Neural progenitor cell (in vitro differentiated cells): ENCODE data around the gene HOXD12. TPM values are rescaled to one million over a fixed set of nuclear protein-coding genes. Genes with fewer than 3 reads are reported as not detected.

ENCODE experiments used
- DNase-seq: peaks from one replicate; pipeline ENCODE4 v3.0.0-alpha.2; 2016; ENCODE audit warnings: low spot score
- H2AFZ ChIP-seq: fragments of 200-600 bp; sonication (generic); replicated peaks from 2 replicates; pipeline ENCODE4 v1.6.1; 2016; ENCODE audit warnings: antibody characterized with exemption
- H3F3A ChIP-seq: fragments of 200-600 bp; sonication (generic); 2 replicates; pipeline ENCODE4 v1.6.1; 2016; ENCODE audit warnings: antibody characterized with exemption, low read depth
- H3K27ac ChIP-seq: fragments of 200-600 bp; sonication (generic); 2 replicates; pipeline ENCODE4 v1.5.1; 2016; ENCODE audit warnings: mild to moderate bottlenecking
- H3K27me3 ChIP-seq: fragments of 200-600 bp; sonication (generic); 2 replicates; pipeline ENCODE4 v1.6.1; 2016; ENCODE audit warnings: mild to moderate bottlenecking, moderate library complexity
- H3K36me3 ChIP-seq: fragments of 200-600 bp; sonication (generic); 2 replicates; pipeline ENCODE4 v1.5.1; 2016
- H3K4me1 ChIP-seq: fragments of 200-600 bp; sonication (generic); 2 replicates; pipeline ENCODE4 v1.6.1; 2016; ENCODE audit warnings: mixed run types
- H3K4me2 ChIP-seq: fragments of 200-600 bp; sonication (generic); 2 replicates; pipeline ENCODE4 v1.6.1; 2016
- H3K4me3 ChIP-seq: fragments of 200-600 bp; sonication (generic); 2 replicates; pipeline ENCODE4 v1.5.1; 2016
- H3K79me2 ChIP-seq: fragments of 200-600 bp; sonication (generic); 2 replicates; pipeline ENCODE4 v1.6.1; 2016; ENCODE audit warnings: low read depth
- H3K9ac ChIP-seq: fragments of 200-600 bp; sonication (generic); 2 replicates; pipeline ENCODE4 v1.6.1; 2016
- H3K9me3 ChIP-seq: fragments of 200-600 bp; sonication (generic); 2 replicates; pipeline ENCODE4 v1.5.1; 2016; ENCODE audit warnings: low read depth
- H4K20me1 ChIP-seq: fragments of 200-600 bp; sonication (generic); 2 replicates; pipeline ENCODE4 v1.6.1; 2016; ENCODE audit warnings: low read depth
- H3K27ac Mint-ChIP-seq: 3 replicates; pipeline ENCODE4 v1.8.0; 2021; ENCODE audit warnings: mixed read lengths
- H3K27me3 Mint-ChIP-seq: 2 replicates; pipeline ENCODE4 v1.8.0; 2022; ENCODE audit warnings: low read depth, mild to moderate bottlenecking, inconsistent platforms, moderate library complexity, mixed read lengths; ENCODE audit not compliant: insufficient read depth
- H3K36me3 Mint-ChIP-seq: 3 replicates; pipeline ENCODE4 v1.8.0; 2021; ENCODE audit warnings: mixed read lengths
- H3K4me1 Mint-ChIP-seq: 3 replicates; pipeline ENCODE4 v1.8.0; 2021; ENCODE audit warnings: mixed read lengths
- H3K4me3 Mint-ChIP-seq: 3 replicates; pipeline ENCODE4 v1.8.0; 2021; ENCODE audit warnings: mild to moderate bottlenecking, moderate library complexity, mixed read lengths
- H3K9me3 Mint-ChIP-seq: 3 replicates; pipeline ENCODE4 v1.8.0; 2020; ENCODE audit warnings: mixed read lengths
- CTCF ChIP-seq: fragments of 200-600 bp; sonication (generic); IDR thresholded peaks from 2 replicates; pipeline ENCODE4 v1.5.1; 2017; ENCODE audit warnings: antibody characterized with exemption, mild to moderate bottlenecking
- EZH2 ChIP-seq: fragments of 200-600 bp; sonication (generic); IDR thresholded peaks from 2 replicates; pipeline ENCODE4 v1.6.1; 2017; ENCODE audit warnings: antibody characterized with exemption, mild to moderate bottlenecking, moderate library complexity
- EZH2phosphoT487 ChIP-seq: fragments of 200-600 bp; sonication (generic); IDR thresholded peaks from 2 replicates; pipeline ENCODE4 v1.6.1; 2017; ENCODE audit warnings: antibody characterized with exemption
- total RNA-seq: library from RNA; depleted of rRNA; stranded (reverse); fragments of >200 nt; gene quantifications from 2 replicates; pipeline ENCODE4 v1.2.3, GENCODE V29; 2015; ENCODE audit warnings: low replicate concordance

Gene HOXD12
- total RNA-seq, 1 donor from 2014 or later = not detected

GRCh38 chr2:176129813-176130146 is 30.2 kb downstream of the HOXD12 start:
- H3K4me3 Mint-ChIP-seq = peak overlapping the region; percentile 76
- H3K9ac ChIP-seq = no peak overlapping the region
- H3K27ac ChIP-seq = no peak overlapping the region
- peaks cover 100% of the 10 kb centered on the region for H3K27me3 ChIP-seq
- peaks cover 90% of the 10 kb centered on the region for H4K20me1 ChIP-seq
- H3F3A ChIP-seq = peaks cover 3% of the 10 kb centered on the region
- DNase-seq = no peak
- peaks cover 3% of the 10 kb centered on the region for H3K4me1 ChIP-seq
- H3K4me3 ChIP-seq = peak overlapping the region; percentile 39
- H3K79me2 ChIP-seq = no peaks in the 10 kb centered on the region
- H2AFZ ChIP-seq = no peak overlapping the region
- no peak overlapping the region for H3K27ac Mint-ChIP-seq
- H3K4me1 Mint-ChIP-seq = peaks cover 12% of the 10 kb centered on the region
- H3K9me3 ChIP-seq = no peaks in the 10 kb centered on the region
- H3K4me2 ChIP-seq = peak overlapping the region; percentile 69
- TF ChIP-seq EZH2 (peak; percentile 17), EZH2phosphoT487 (no peak)
- no peaks in the 10 kb centered on the region for H3K36me3 ChIP-seq
- no peaks in the 10 kb centered on the region for H3K36me3 Mint-ChIP-seq
- H3K27me3 Mint-ChIP-seq = peaks cover 90% of the 10 kb centered on the region
- H3K9me3 Mint-ChIP-seq = peaks cover 8% of the 10 kb centered on the region

GRCh38 chr2:176130147-176130956 is 30.8 kb downstream of the HOXD12 start:
- Histone ChIP-seq H3K4me2 (peak overlapping the region; percentile 69), H3K4me1 (peaks cover 3% of the 10 kb centered on the region), H2AFZ (no peak overlapping the region), H3K4me3 (peak overlapping the region; percentile 39), H3K9ac (no peak overlapping the region), H3K79me2 (no peaks in the 10 kb centered on the region), H3K36me3 (no peaks in the 10 kb centered on the region), H3K9me3 (no peaks in the 10 kb centered on the region), H3K27me3 (peaks cover 100% of the 10 kb centered on the region), H3K27ac (no peak overlapping the region), H4K20me1 (peaks cover 90% of the 10 kb centered on the region), H3F3A (peaks cover 3% of the 10 kb centered on the region)
- Mint-ChIP-seq H3K4me1 (peaks cover 12% of the 10 kb centered on the region), H3K27ac (no peak overlapping the region), H3K9me3 (peaks cover 9% of the 10 kb centered on the region), H3K36me3 (no peaks in the 10 kb centered on the region), H3K4me3 (peak overlapping the region; percentile 79), H3K27me3 (peaks cover 90% of the 10 kb centered on the region)
- peak; percentile 69 for TF ChIP-seq EZH2phosphoT487
- no peak for TF ChIP-seq CTCF
- TF ChIP-seq EZH2 = peak; percentile 79
- peak; percentile 76 for DNase-seq

- H3K36me3 ChIP-seq = no peaks in the 10 kb centered on the region
- peaks cover 90% of the 10 kb centered on the region for H3K27me3 Mint-ChIP-seq
- H3K9ac ChIP-seq = no peak overlapping the region
- peaks cover 9% of the 10 kb centered on the region for H3K9me3 Mint-ChIP-seq
- peaks cover 100% of the 10 kb centered on the region for H3K27me3 ChIP-seq
- no peaks in the 10 kb centered on the region for H3K9me3 ChIP-seq
- no peaks in the 10 kb centered on the region for H3K36me3 Mint-ChIP-seq
- H3K4me1 ChIP-seq = peaks cover 3% of the 10 kb centered on the region
- no peak overlapping the region for H3K4me2 ChIP-seq
- no peak overlapping the region for H3K4me3 ChIP-seq
- H3K4me1 Mint-ChIP-seq = peaks cover 12% of the 10 kb centered on the region
- no peak for DNase-seq
- H4K20me1 ChIP-seq = peaks cover 91% of the 10 kb centered on the region
- no peak overlapping the region for H2AFZ ChIP-seq
- peak overlapping the region; percentile 79 for H3K4me3 Mint-ChIP-seq
- no peaks in the 10 kb centered on the region for H3K79me2 ChIP-seq
- H3F3A ChIP-seq = peaks cover 3% of the 10 kb centered on the region
- TF ChIP-seq CTCF (no peak), EZH2 (peak; percentile 81), EZH2phosphoT487 (peak; percentile 4)
- H3K27ac Mint-ChIP-seq = no peak overlapping the region
- no peak overlapping the region for H3K27ac ChIP-seq
Observed at GRCh38 chr2:176130957-176131847, 31.6 kb downstream of the HOXD12 start.
